Lower lobe of right lung (tissue), 2 donors: ENCODE measurements around the gene ESPNL. TPM values are rescaled to one million over a fixed set of nuclear protein-coding genes. Genes with fewer than 3 reads are reported as not detected.
A peak's percentile ranks its signal among the peaks of the same experiment; 100 is the strongest.

ENCODE experiments used
- ATAC-seq, 2 donors: fragments of 200-7000 bp; cut with Tn5 transposase; one replicate each; pipeline ENCODE4 v1.9.1; 2020 to 2022; ENCODE audit warnings: mild to moderate bottlenecking in 2 of 2, moderate library complexity in 2 of 2
- DNase-seq: peaks from one replicate; pipeline ENCODE4 v3.0.0-alpha.2; 2020
- H3K27ac ChIP-seq: fragments of 200-600 bp; one replicate; pipeline ENCODE4 v1.8.0; 2022
- H3K27me3 ChIP-seq: fragments of 200-600 bp; one replicate; pipeline ENCODE4 v1.8.0; 2022; ENCODE audit warnings: low read depth
- H3K36me3 ChIP-seq: fragments of 200-600 bp; one replicate; pipeline ENCODE4 v1.8.0; 2022; ENCODE audit warnings: mild to moderate bottlenecking
- H3K4me1 ChIP-seq: fragments of 200-600 bp; one replicate; pipeline ENCODE4 v1.8.0; 2022
- H3K4me3 ChIP-seq: fragments of 200-600 bp; one replicate; pipeline ENCODE4 v1.8.0; 2022; ENCODE audit warnings: mild to moderate bottlenecking
- H3K9me3 ChIP-seq: fragments of 200-600 bp; one replicate; pipeline ENCODE4 v1.8.0; 2022
- intact Hi-C: fragments of 100-400 bp; cut with DNase I; formaldehyde crosslinking; loops from one replicate; pipeline ENCODE4 v1.11.0; 2022
- total RNA-seq: library from RNA; stranded (reverse); fragmentation: NEBNext Ultra II Directional; extraction: Animal tissue kit (Norgen Biotek cat#: 25700); gene quantifications from one replicate; pipeline ENCODE4 v1.2.1, GENCODE V29; 2021
- TF ChIP-seq, protein P1 (sequence below): fragments of 200-600 bp; IDR thresholded peaks from one replicate; pipeline ENCODE4 v1.8.0; 2022; ENCODE audit warnings: antibody characterized with exemption, mild to moderate bottlenecking
- donor health status: DM: no; HTN: yes; CAD: no; lungs with severe emphysema.

Gene ESPNL
- total RNA-seq, 1 donor from 2014 or later = 0.09 TPM

- TF ChIP-seq, protein P1, sequence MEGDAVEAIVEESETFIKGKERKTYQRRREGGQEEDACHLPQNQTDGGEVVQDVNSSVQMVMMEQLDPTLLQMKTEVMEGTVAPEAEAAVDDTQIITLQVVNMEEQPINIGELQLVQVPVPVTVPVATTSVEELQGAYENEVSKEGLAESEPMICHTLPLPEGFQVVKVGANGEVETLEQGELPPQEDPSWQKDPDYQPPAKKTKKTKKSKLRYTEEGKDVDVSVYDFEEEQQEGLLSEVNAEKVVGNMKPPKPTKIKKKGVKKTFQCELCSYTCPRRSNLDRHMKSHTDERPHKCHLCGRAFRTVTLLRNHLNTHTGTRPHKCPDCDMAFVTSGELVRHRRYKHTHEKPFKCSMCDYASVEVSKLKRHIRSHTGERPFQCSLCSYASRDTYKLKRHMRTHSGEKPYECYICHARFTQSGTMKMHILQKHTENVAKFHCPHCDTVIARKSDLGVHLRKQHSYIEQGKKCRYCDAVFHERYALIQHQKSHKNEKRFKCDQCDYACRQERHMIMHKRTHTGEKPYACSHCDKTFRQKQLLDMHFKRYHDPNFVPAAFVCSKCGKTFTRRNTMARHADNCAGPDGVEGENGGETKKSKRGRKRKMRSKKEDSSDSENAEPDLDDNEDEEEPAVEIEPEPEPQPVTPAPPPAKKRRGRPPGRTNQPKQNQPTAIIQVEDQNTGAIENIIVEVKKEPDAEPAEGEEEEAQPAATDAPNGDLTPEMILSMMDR = no peak
- intact Hi-C loops = no loop called here
- Histone ChIP-seq H3K27me3 (no peaks in the 10 kb centered on the region), H3K27ac (no peak overlapping the region), H3K4me1 (no peaks in the 10 kb centered on the region), H3K4me3 (no peak overlapping the region), H3K36me3 (no peaks in the 10 kb centered on the region), H3K9me3 (no peaks in the 10 kb centered on the region)
- ATAC-seq (peak; percentile 27 to 76), DNase-seq (peak; percentile 42)
These were observed 27.3 kb downstream of the ESPNL start for GRCh38 chr2:238127165-238128060.

GRCh38 chr2:238128061-238128440 is 27.9 kb downstream of the ESPNL start:
- Histone ChIP-seq H3K27ac (no peak overlapping the region), H3K4me1 (no peaks in the 10 kb centered on the region), H3K27me3 (no peaks in the 10 kb centered on the region), H3K9me3 (no peaks in the 10 kb centered on the region), H3K36me3 (no peaks in the 10 kb centered on the region), H3K4me3 (no peak overlapping the region)
- TF ChIP-seq, protein P1 = no peak
- intact Hi-C loops = no loop called here
- ATAC-seq (no peak), DNase-seq (peak; percentile 37)

GRCh38 chr2:238128534-238129001 is 28.4 kb downstream of the ESPNL start:
- Histone ChIP-seq H3K9me3 (no peaks in the 10 kb centered on the region), H3K4me3 (no peak overlapping the region), H3K27ac (no peak overlapping the region), H3K4me1 (no peaks in the 10 kb centered on the region), H3K27me3 (no peaks in the 10 kb centered on the region), H3K36me3 (no peaks in the 10 kb centered on the region)
- intact Hi-C loops = no loop called here
- TF ChIP-seq, protein P1 = no peak
- ATAC-seq = no peak
- DNase-seq = peak; percentile 37

DNA sequence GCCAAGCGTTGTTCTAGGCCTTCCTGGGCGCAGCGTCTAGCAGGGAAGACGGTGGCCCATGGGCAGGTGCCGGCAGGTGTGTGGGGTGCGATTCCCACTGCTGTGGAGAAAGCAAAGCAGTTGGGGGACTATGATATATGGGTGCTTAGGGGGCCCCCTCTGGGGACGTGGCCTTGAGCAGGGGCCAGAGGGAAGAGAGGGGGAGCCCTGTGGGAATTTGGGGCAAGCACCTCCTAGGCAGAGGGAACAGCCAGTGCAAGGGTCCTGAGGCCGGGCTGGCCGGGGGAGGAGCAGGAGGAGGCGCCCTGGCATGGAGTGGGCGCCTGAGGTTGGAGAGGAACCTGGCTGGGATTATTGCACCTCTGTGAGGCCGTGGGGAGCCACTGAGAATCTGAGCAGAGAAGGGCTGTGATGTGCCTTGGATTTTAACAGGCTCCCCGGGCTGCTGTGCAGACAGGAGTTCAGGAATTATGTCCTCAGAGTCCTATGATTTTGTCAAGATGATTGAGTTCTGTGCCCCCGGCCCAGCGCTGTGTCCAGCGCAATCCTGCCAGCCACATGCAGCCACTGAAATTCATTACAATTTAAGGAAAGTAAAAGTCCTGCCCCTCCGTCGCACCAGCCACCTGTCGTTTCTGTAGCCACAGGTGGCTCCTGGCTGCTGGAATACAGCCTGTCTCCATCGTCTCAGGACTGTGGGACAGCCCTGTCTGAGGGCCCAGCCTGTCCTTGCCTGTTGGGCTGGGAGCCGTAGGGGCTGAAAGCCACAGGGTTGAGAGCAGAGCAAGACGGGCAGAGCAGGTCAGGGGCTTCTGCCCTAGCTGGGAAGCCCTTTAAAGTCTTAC is 29.2 kb downstream of the ESPNL start:
- Histone ChIP-seq H3K36me3 (no peaks in the 10 kb centered on the region), H3K27ac (no peak overlapping the region), H3K4me3 (no peak overlapping the region), H3K9me3 (no peaks in the 10 kb centered on the region), H3K4me1 (no peaks in the 10 kb centered on the region), H3K27me3 (no peaks in the 10 kb centered on the region)
- intact Hi-C loops = no loop called here
- TF ChIP-seq, protein P1 = no peak
- DNase-seq = peak; percentile 28
- ATAC-seq = no peak

DNA sequence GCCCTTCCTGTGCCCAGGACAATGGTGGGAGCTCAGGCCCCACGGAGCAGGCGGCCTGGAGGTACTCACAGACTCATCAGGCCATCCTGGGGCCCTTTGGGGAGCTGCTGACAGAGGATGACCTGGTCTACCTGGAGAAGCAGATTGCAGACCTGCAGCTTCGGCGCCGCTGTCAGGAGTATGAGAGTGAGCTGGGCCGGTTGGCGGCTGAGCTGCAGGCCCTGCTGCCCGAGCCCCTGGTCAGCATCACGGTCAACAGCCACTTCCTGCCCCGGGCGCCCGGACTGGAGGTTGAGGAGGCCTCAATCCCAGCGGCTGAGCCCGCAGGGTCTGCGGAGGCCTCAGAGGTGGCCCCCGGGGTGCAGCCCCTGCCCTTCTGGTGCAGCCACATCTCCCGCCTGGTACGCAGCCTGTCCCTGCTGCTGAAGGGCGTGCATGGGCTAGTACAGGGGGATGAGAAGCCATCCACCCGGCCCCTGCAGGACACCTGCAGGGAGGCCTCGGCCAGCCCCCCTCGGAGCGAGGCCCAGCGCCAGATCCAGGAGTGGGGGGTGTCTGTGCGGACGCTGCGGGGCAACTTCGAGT is 30.1 kb downstream of the ESPNL start:
- DNase-seq (peak; percentile 41), ATAC-seq (no peak)
- Histone ChIP-seq H3K9me3 (no peaks in the 10 kb centered on the region), H3K4me1 (no peaks in the 10 kb centered on the region), H3K27me3 (no peaks in the 10 kb centered on the region), H3K27ac (no peak overlapping the region), H3K36me3 (no peaks in the 10 kb centered on the region), H3K4me3 (no peak overlapping the region)
- TF ChIP-seq, protein P1 = no peak
- intact Hi-C loops = no loop called here
